Measurements from ENCODE around the gene IGF2. TPM values are rescaled to one million over a fixed set of nuclear protein-coding genes. Genes with fewer than 3 reads are reported as not detected.

IGF2 gene
- total RNA-seq = 10 to 100 TPM; 10.6 to 84.0 TPM

GRCh38 chr11:2139123-2139521 is at the start of gene IGF2:
TSS of gene IGF2 (minus strand) at chr11:2139389. CDS start at chr11:2135523, 3,866 bp downstream.
- Histone ChIP-seq H3K4me3 (no peak within 1 kb of the TSS), H3K27ac (no peak within 1 kb of the TSS), H3K36me3 (replicated peaks in 1 of 2; ENCODE audit: insufficient read depth in 1 of 2, low read depth in 2 of 2) (no peaks in the 10 kb centered on the region), H3K4me1 (peaks cover 29% of the 10 kb centered on the region), H3K27me3 (peaks cover 0 to 36% of the 10 kb centered on the region in 2 donors), H3K9me3 (no peaks in the 10 kb centered on the region)
- TF ChIP-seq CTCF (IDR thresholded peaks at IDR 0.05) (no peak), POLR2A (IDR thresholded peaks at IDR 0.05) (no peak)
- 1% methylated on average over 21 of the region's 62 CpGs; no CpG with 5 or more reads in 1 of the 2 donors for WGBS, 2 donors
- ATAC-seq (no peak), DNase-seq (no peak)
- intact Hi-C loops (cut with DNase I) = no loop called here

- Histone ChIP-seq H3K36me3 (replicated peaks in 1 of 2; ENCODE audit: insufficient read depth in 1 of 2, low read depth in 2 of 2) (no peaks in the 10 kb centered on the region), H3K27ac (no peak overlapping the region), H3K4me1 (peaks cover 10% of the 10 kb centered on the region), H3K4me3 (no peak overlapping the region), H3K9me3 (no peaks in the 10 kb centered on the region), H3K27me3 (peaks cover 0 to 3% of the 10 kb centered on the region in 2 donors)
- TF ChIP-seq CTCF (IDR thresholded peaks at IDR 0.05) = no peak
- TF ChIP-seq POLR2A (IDR thresholded peaks at IDR 0.05) = no peak
- no peak for ATAC-seq
- 76 to 87% methylated on average over 19 of the region's 19 CpGs for WGBS, 2 donors
- intact Hi-C loops (cut with DNase I) = no loop called here
- no peak for DNase-seq
These were observed 49.6 kb upstream of the IGF2 start for GRCh38 chr11:2188745-2189144.

GRCh38 chr11:2187280-2187707 is 48.1 kb upstream of the IGF2 start:
- ATAC-seq = no peak
- Histone ChIP-seq H3K36me3 (replicated peaks in 1 of 2; ENCODE audit: insufficient read depth in 1 of 2, low read depth in 2 of 2) (no peaks in the 10 kb centered on the region), H3K4me1 (peaks cover 4% of the 10 kb centered on the region), H3K4me3 (no peak overlapping the region), H3K9me3 (no peaks in the 10 kb centered on the region), H3K27ac (no peak overlapping the region), H3K27me3 (peaks cover 0 to 3% of the 10 kb centered on the region in 2 donors)
- no peak for DNase-seq
- WGBS, 2 donors = 92% methylated on average over 7 of the region's 7 CpGs
- no peak for TF ChIP-seq POLR2A (IDR thresholded peaks at IDR 0.05)
- TF ChIP-seq CTCF (IDR thresholded peaks at IDR 0.05) = no peak
- intact Hi-C loops (cut with DNase I) = no loop called here

GRCh38 chr11:2186669-2187279 is 47.6 kb upstream of the IGF2 start:
- no peak overlapping the region for H3K27ac ChIP-seq
- no peaks in the 10 kb centered on the region for H3K36me3 ChIP-seq (replicated peaks in 1 of 2; ENCODE audit: insufficient read depth in 1 of 2, low read depth in 2 of 2)
- H3K4me1 ChIP-seq = peaks cover 4% of the 10 kb centered on the region
- WGBS, 2 donors = 13 to 19% methylated on average over 11 to 21 of the region's 21 CpGs
- no peak for TF ChIP-seq POLR2A (IDR thresholded peaks at IDR 0.05)
- peak; percentile 30 to 68 (median 47) for TF ChIP-seq CTCF (IDR thresholded peaks at IDR 0.05)
- no peaks in the 10 kb centered on the region for H3K9me3 ChIP-seq
- ATAC-seq (peak; percentile 62), DNase-seq (peak in 3 of 4 donors; percentile 44 to 70 (median 46))
- intact Hi-C loops (cut with DNase I) = no loop called here
- peaks cover 0 to 3% of the 10 kb centered on the region in 2 donors for H3K27me3 ChIP-seq
- H3K4me3 ChIP-seq = no peak overlapping the region
